Fibroblast of pulmonary artery (primary cell): ENCODE data around the gene PRKG2.
"Not testable (repeated sequence)": the region's sequence is repeated elsewhere in the genome, so short reads cannot be mapped to it uniquely, and the experiment has no call there.

Experiments
- DNase-seq: peaks from one replicate; pipeline ENCODE4 v3.0.0-alpha.2; 2010; ENCODE audit warnings: low read depth
- H3K4me3 ChIP-seq: replicated peaks from 2 replicates; pipeline ENCODE4 v1.5.1; 2011; ENCODE audit warnings: low read depth, mild to moderate bottlenecking, control low read depth, low read length, moderate library complexity
- CTCF ChIP-seq: IDR thresholded peaks from 2 replicates; pipeline ENCODE4 v1.5.1; 2011; ENCODE audit warnings: mild to moderate bottlenecking, control low read depth, low read length, inconsistent platforms; ENCODE audit errors: missing control alignments

PRKG2 gene

GRCh38 chr4:81227138-81227537 is 12.1 kb upstream of the PRKG2 start:
- TF ChIP-seq CTCF = no peak
- H3K4me3 ChIP-seq = no peak overlapping the region
- no peak for DNase-seq

- DNase-seq = no peak
- no peak for TF ChIP-seq CTCF
- no peak overlapping the region for H3K4me3 ChIP-seq
Observed at GRCh38 chr4:81225252-81225651, 10.2 kb upstream of the PRKG2 start.

- H3K4me3 ChIP-seq, DNase-seq: not testable (repeated sequence)
Observed at GRCh38 chr4:81222082-81222472, 7.1 kb upstream of the PRKG2 start.

- no peak overlapping the region for H3K4me3 ChIP-seq
- DNase-seq = peak; percentile 45
- TF ChIP-seq CTCF = no peak
Observed at GRCh38 chr4:81221303-81222081, 6.5 kb upstream of the PRKG2 start.

- no peak overlapping the region for H3K4me3 ChIP-seq
- no peak for DNase-seq
- no peak for TF ChIP-seq CTCF
Observed at GRCh38 chr4:81220271-81220670, 5.2 kb upstream of the PRKG2 start.

- no peak overlapping the region for H3K4me3 ChIP-seq
- DNase-seq = no peak
- TF ChIP-seq CTCF = no peak
Observed at GRCh38 chr4:81218206-81218605, 3.2 kb upstream of the PRKG2 start.

- no peak for DNase-seq
- H3K4me3 ChIP-seq = no peak overlapping the region
- no peak for TF ChIP-seq CTCF
Observed at GRCh38 chr4:81217779-81218178, 2.8 kb upstream of the PRKG2 start.
